Natural killer cell (primary cell): ENCODE measurements around the gene CT47C1. TPM values are rescaled to one million over a fixed set of nuclear protein-coding genes. Genes with fewer than 3 reads are reported as not detected.

Experiments
- ATAC-seq, 3 donors: fragments of 150-1000 bp in 2 of 3; fragments of 200-7000 bp in 1 of 3; cut with Tn5 transposase; 1 replicate in 1 of 3; 2 replicates in 2 of 3; pipeline ENCODE4 v1.10.0; 2021; ENCODE audit warnings: mild to moderate bottlenecking in 2 of 3, moderate library complexity in 2 of 3
- DNase-seq, 2 donors: peaks; one replicate each; pipeline versions ENCODE4 v3.0.0 to v3.0.0-alpha.2; 2013 to 2021; ENCODE audit warnings: mixed read lengths in 1 of 2
- H3K27ac ChIP-seq: one replicate; pipeline ENCODE4 v1.5.1; 2013; ENCODE audit warnings: mild to moderate bottlenecking, low read length
- H3K27me3 ChIP-seq: one replicate; pipeline ENCODE4 v1.6.1; 2013; ENCODE audit warnings: low read length; ENCODE audit not compliant: control insufficient read depth, insufficient read depth
- H3K36me3 ChIP-seq: one replicate; pipeline ENCODE4 v1.6.1; 2013; ENCODE audit warnings: low read length; ENCODE audit not compliant: control insufficient read depth, insufficient read depth
- H3K4me1 ChIP-seq: one replicate; pipeline ENCODE4 v1.6.1; 2013; ENCODE audit warnings: low read length; ENCODE audit not compliant: control insufficient read depth, insufficient read depth
- H3K4me3 ChIP-seq: one replicate; pipeline ENCODE4 v1.5.1; 2013; ENCODE audit warnings: low read length
- H3K9me3 ChIP-seq: one replicate; pipeline ENCODE4 v1.6.1; 2013; ENCODE audit warnings: low read length; ENCODE audit not compliant: control insufficient read depth, insufficient read depth
- H3K27ac Mint-ChIP-seq, 2 donors: one replicate each; pipeline ENCODE4 v1.8.0; 2022; ENCODE audit warnings: mild to moderate bottlenecking in 2 of 2, mixed read lengths in 2 of 2, moderate library complexity in 1 of 2
- H3K27me3 Mint-ChIP-seq, 2 donors: one replicate each; pipeline ENCODE4 v1.8.0; 2022; ENCODE audit warnings: low read depth in 2 of 2, mixed read lengths in 2 of 2
- H3K36me3 Mint-ChIP-seq: one replicate; pipeline ENCODE4 v1.8.0; 2022; ENCODE audit warnings: mixed read lengths
- H3K4me1 Mint-ChIP-seq, 2 donors: one replicate each; pipeline ENCODE4 v1.8.0; 2022; ENCODE audit warnings: mixed read lengths in 2 of 2
- H3K4me3 Mint-ChIP-seq: one replicate; pipeline ENCODE4 v1.8.0; 2022; ENCODE audit warnings: mild to moderate bottlenecking, moderate library complexity, mixed read lengths
- H3K9me3 Mint-ChIP-seq, 2 donors: one replicate each; pipeline ENCODE4 v1.8.0; 2022; ENCODE audit warnings: mixed read lengths in 2 of 2
- CTCF ChIP-seq: fragments of 200-600 bp; IDR thresholded peaks from one replicate; pipeline ENCODE4 v1.8.0; 2022; ENCODE audit warnings: antibody characterized with exemption
- WGBS: methylation state at CpG from one replicate; pipeline ENCODE4 v1.1.7; 2013; ENCODE audit warnings: missing lambda C conversion rate; ENCODE audit not compliant: insufficient coverage; 5-methylcytosine and 5-hydroxymethylcytosine counted together
- intact Hi-C: fragments of 100-400 bp; cut with micrococcal nuclease; formaldehyde crosslinking; loops from one replicate; pipeline ENCODE4 v1.14.2; 2022
- total RNA-seq, 4 donors: library from RNA; stranded (reverse); fragments of 120-200 nt in 1 of 4; gene quantifications; one replicate each; pipeline versions ENCODE4 v1.2.3 to v1.2.4, GENCODE V29; 2013 to 2022

The CT47C1 gene
- total RNA-seq, 3 donors from 2014 or later (not counting 1 experiment from before 2014, with no cell fraction given), result not detected

GRCh38 chrX:119071381-119071780 lies 1.4 kb upstream of the CT47C1 start:
- Mint-ChIP-seq H3K9me3 (no peaks in the 10 kb centered on the region), H3K4me1 (no peaks in the 10 kb centered on the region), H3K36me3 (no peaks in the 10 kb centered on the region), H3K27ac (no peak overlapping the region), H3K4me3 (no peak overlapping the region), H3K27me3 (no peaks in the 10 kb centered on the region)
- Histone ChIP-seq H3K36me3 (no peaks in the 10 kb centered on the region), H3K4me1 (no peaks in the 10 kb centered on the region), H3K27ac (no peak overlapping the region), H3K9me3 (no peaks in the 10 kb centered on the region), H3K27me3 (no peaks in the 10 kb centered on the region), H3K4me3 (no peak overlapping the region)
- intact Hi-C loops, result no loop called here
- DNase-seq, result no peak
- ATAC-seq, result no peak
- TF ChIP-seq CTCF, result no peak
- WGBS, result 46% methylated on average over 2 of the region's 2 CpGs

DNA sequence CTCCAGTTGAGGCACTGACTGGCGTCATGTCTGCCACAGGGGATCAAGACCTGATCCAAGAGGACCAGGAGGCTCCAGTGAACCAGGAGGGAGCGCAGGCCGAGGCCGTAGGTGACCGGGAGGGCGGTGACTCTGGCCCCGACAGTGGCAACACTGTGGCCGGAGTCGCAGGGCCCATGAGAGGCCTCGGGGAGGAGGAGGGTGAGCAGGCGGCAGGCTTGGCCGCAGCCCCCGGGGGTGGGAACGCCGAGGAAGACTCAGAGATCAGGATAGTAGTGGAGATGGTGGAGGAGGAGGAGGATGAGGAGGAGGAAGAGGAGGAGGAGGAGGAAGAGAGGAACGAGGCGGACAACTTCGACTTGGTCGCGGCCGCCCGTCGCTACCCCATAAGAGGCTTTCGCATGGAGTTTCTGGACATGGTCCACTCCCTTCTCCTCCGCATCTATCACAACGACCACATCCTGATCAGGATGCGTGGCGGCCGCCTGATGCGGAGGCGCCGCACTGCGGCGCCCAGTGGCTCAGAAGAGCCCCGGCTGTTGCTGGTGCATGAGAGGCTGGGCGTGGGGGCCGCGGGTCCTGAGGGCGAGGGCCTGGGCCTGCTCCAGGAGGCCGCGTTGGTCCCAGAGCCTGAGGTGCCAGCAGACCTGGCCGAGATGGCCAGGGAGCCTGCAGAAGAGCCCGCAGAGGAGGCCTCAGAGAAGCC lies 560 bp downstream of the CT47C1 start:
- no peaks in the 10 kb centered on the region for H3K4me1 Mint-ChIP-seq
- DNase-seq (no peak), ATAC-seq (no peak)
- Histone ChIP-seq H3K27me3 (no peaks in the 10 kb centered on the region), H3K9me3 (no peaks in the 10 kb centered on the region), H3K4me3 (no peak overlapping the region), H3K27ac (no peak overlapping the region), H3K4me1 (no peaks in the 10 kb centered on the region), H3K36me3 (no peaks in the 10 kb centered on the region)
- no peaks in the 10 kb centered on the region for H3K36me3 Mint-ChIP-seq
- peaks cover 0 to 9% of the 10 kb centered on the region in 2 donors for H3K27me3 Mint-ChIP-seq
- WGBS, result 94% methylated on average over 43 of the region's 43 CpGs
- intact Hi-C loops, result no loop called here
- no peak overlapping the region for H3K4me3 Mint-ChIP-seq
- no peak for TF ChIP-seq CTCF
- H3K9me3 Mint-ChIP-seq, result no peaks in the 10 kb centered on the region
- no peak overlapping the region for H3K27ac Mint-ChIP-seq

GRCh38 chrX:119073911-119074310 lies 1.1 kb downstream of the CT47C1 start:
- ATAC-seq (no peak), DNase-seq (no peak)
- Mint-ChIP-seq H3K4me1 (no peaks in the 10 kb centered on the region), H3K9me3 (no peaks in the 10 kb centered on the region), H3K27ac (no peak overlapping the region), H3K36me3 (no peaks in the 10 kb centered on the region), H3K4me3 (no peak overlapping the region), H3K27me3 (peaks cover 0 to 15% of the 10 kb centered on the region in 2 donors)
- H3K4me1 ChIP-seq, result no peaks in the 10 kb centered on the region
- H3K36me3 ChIP-seq, result no peaks in the 10 kb centered on the region
- no peaks in the 10 kb centered on the region for H3K27me3 ChIP-seq
- intact Hi-C loops, result no loop called here
- WGBS, result 95% methylated on average over 13 of the region's 19 CpGs
- no peaks in the 10 kb centered on the region for H3K9me3 ChIP-seq
- no peak overlapping the region for H3K27ac ChIP-seq
- H3K4me3 ChIP-seq, result no peak overlapping the region
- no peak for TF ChIP-seq CTCF
